Measurements from ENCODE around the gene TBXAS1. TPM values are rescaled to one million over a fixed set of nuclear protein-coding genes. Genes with fewer than 3 reads are reported as not detected.

TBXAS1 gene
- total RNA-seq, 2 donors from 2014 or later: 12.0 to 17.0 TPM

DNA sequence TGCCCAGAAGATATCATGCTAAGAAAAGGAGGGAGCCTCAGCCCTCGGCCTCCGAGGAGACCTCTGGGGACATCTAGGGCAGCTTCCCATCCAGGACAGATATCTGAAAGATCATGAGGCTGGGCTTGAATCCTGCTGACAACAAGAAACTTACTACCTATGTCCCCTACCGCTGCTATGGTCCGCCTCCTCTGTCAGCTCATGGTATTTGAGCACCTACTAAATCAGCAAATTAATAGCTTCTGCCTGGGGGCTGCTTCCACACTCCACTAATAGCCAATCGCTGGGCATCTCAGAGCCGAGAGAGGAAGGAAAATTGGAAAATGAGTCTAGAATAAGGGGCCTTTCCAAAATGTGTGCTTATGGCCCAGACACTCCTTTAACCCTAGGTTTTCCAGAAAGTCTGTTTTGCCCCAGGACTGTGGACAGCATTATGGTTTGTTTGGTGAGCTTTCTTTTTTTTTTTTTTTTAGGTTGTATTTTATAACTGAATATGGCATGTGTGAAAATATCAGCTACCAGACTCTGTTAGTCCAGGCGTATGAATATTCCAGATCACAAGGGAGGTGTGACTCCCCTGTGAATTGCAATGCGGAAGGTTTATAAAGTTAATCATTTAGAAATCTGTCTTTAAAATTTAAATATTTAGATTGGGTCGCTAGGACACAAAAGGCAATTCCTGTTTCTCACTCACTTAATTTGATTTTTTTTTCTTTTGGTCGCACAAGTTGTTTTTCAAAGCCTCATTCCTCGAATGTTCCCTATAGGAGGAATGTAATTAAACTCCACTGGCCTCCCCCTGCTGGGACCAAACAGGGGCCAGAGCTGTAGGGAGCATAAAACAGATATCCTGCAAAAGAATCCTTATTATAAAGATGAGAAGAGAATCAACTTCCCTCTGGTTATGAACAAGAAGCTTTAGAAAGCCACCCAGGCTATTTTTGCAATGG is 144.3 kb downstream of the TBXAS1 start:
- no peak for TF ChIP-seq CTCF (IDR thresholded peaks at IDR 0.05)
- intact Hi-C loops (cut with DNase I): no loop called here
- no peak overlapping the region for H3K27ac ChIP-seq
- no peaks in the 10 kb centered on the region for H3K27me3 ChIP-seq
- no peaks in the 10 kb centered on the region for H3K4me1 ChIP-seq
- no peak overlapping the region for H3K9ac ChIP-seq (ENCODE audit: low read depth in 2 of 2, low read length in 2 of 2)
- H3K4me3 ChIP-seq: no peak overlapping the region
- DNase-seq: no peak
- no peaks in the 10 kb centered on the region for H3K9me3 ChIP-seq
- H3K36me3 ChIP-seq: no peaks in the 10 kb centered on the region

- no peak overlapping the region for H3K9ac ChIP-seq (ENCODE audit: low read depth in 2 of 2, low read length in 2 of 2)
- no peaks in the 10 kb centered on the region for H3K27me3 ChIP-seq
- intact Hi-C loops (cut with DNase I): no loop called here
- H3K4me3 ChIP-seq: no peak overlapping the region
- TF ChIP-seq CTCF (IDR thresholded peaks at IDR 0.05): no peak
- no peaks in the 10 kb centered on the region for H3K36me3 ChIP-seq
- no peaks in the 10 kb centered on the region for H3K4me1 ChIP-seq
- no peak for DNase-seq
- no peaks in the 10 kb centered on the region for H3K9me3 ChIP-seq
- no peak overlapping the region for H3K27ac ChIP-seq
Measured at GRCh38 chr7:139974179-139974811, 145.2 kb downstream of the TBXAS1 start.

- DNase-seq: no peak
- no peaks in the 10 kb centered on the region for H3K27me3 ChIP-seq
- intact Hi-C loops (cut with DNase I): no loop called here
- H3K9me3 ChIP-seq: no peaks in the 10 kb centered on the region
- no peak overlapping the region for H3K27ac ChIP-seq
- H3K4me3 ChIP-seq: no peak overlapping the region
- no peak overlapping the region for H3K9ac ChIP-seq (ENCODE audit: low read depth in 2 of 2, low read length in 2 of 2)
- H3K4me1 ChIP-seq: no peaks in the 10 kb centered on the region
- no peaks in the 10 kb centered on the region for H3K36me3 ChIP-seq
- TF ChIP-seq CTCF (IDR thresholded peaks at IDR 0.05): no peak
Measured at GRCh38 chr7:139976055-139976837, 147.2 kb downstream of the TBXAS1 start.

DNA sequence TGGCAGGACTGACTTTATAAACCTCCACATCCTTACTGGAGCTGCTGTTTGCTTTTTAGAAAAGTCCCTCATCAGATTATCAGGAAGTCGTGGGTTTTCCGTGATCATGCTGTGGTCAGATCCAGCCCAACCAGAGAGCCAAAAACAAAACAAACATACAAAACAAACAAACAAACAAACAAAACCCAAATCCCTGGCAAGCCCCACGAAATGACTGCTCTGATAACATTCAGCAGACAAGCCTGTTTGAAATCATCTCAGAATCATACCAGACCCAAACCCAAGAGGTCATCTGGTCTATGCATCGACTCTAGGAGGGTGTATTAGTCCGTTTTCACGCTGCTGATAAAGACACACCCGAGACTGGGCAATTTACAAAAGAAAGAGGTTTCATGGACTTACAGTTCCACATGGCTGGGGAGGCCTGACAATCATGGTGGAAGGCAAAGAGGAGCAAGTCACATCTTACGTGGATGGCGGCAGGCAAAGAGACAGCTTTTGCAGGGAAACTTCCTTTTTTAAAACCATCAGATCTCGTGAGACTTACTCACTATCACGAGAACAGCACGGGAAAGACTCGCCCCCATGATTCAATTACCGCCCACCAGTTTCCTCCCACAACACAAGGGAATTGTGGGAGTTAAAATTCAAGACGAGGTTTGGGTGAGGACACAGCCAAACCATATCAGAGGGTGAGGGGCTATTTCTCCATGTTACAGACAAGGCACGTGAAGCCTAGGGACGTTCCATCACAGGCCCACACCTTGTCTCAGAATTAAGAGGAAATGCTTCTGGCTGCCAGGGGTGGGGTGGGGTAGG is 148.0 kb downstream of the TBXAS1 start:
- Histone ChIP-seq H3K9ac (ENCODE audit: low read depth in 2 of 2, low read length in 2 of 2) (no peak overlapping the region), H3K27ac (no peak overlapping the region), H3K4me1 (no peaks in the 10 kb centered on the region), H3K36me3 (no peaks in the 10 kb centered on the region), H3K9me3 (no peaks in the 10 kb centered on the region), H3K4me3 (no peak overlapping the region), H3K27me3 (no peaks in the 10 kb centered on the region)
- TF ChIP-seq CTCF (IDR thresholded peaks at IDR 0.05): no peak
- DNase-seq: no peak
- intact Hi-C loops (cut with DNase I): no loop called here

DNA sequence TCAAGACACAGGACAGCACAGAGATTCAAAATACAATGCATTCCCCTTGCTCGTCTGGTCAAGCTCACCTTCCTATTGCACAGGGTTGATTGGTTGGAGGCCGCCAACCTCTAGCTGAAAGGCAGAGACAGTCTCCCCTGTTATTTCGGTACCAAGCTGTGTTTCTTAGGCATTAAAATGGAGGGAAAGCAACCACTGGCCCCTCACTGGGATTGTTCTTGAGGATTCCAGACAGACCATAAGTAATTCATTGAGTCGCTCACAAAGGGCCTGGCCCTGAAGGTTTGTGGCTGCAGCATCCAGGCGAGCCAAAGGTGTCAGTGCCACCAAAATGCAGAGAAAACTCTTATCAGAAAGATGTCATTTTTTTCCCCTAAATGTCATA is 152.4 kb downstream of the TBXAS1 start:
- Histone ChIP-seq H3K36me3 (no peaks in the 10 kb centered on the region), H3K4me1 (no peaks in the 10 kb centered on the region), H3K9me3 (no peaks in the 10 kb centered on the region), H3K27ac (no peak overlapping the region), H3K4me3 (no peak overlapping the region), H3K27me3 (no peaks in the 10 kb centered on the region), H3K9ac (ENCODE audit: low read depth in 2 of 2, low read length in 2 of 2) (no peak overlapping the region)
- intact Hi-C loops (cut with DNase I): no loop called here
- DNase-seq: no peak
- no peak for TF ChIP-seq CTCF (IDR thresholded peaks at IDR 0.05)
